Peyer's patch (tissue), 4 donors: ENCODE results near the gene SCN1B.

Experiments used
- POLR2A ChIP-seq, 2 donors: fragments of 450-650 bp; IDR thresholded peaks; one replicate each; pipeline ENCODE4 v1.5.1; 2017; ENCODE audit warnings: antibody characterized with exemption in 2 of 2, mild to moderate bottlenecking in 2 of 2, moderate library complexity in 2 of 2
- TF ChIP-seq, protein P1 (sequence below), 6 experiments: fragments of 450-650 bp in 4 of 6; fragments of 200-600 bp in 2 of 6; sonication (generic) in 1 of 6; IDR thresholded peaks; one replicate each; pipeline ENCODE4 v1.5.1; 2017 to 2019; ENCODE audit warnings: antibody characterized with exemption in 6 of 6, mild to moderate bottlenecking in 3 of 6, moderate library complexity in 1 of 6

DNA sequence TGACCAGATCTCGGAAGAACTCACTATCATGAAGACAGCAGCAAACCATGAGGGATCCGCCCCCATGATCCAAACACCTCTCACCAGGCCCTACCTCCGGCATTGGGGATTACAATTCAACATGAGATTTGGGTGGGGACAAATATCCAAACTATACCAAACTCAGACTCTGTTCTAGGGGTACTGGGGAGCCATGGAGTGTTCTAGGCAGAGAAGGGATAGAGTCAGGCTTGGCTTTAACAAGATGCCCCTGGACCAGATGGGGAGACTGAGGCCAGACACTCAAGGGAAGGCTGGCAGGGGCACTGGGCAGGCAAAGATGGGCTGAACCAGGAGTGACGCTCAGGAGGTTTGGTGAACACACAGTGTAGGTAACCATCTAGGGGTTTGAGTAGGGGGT is 11.9 kb upstream of the SCN1B start:
- TF ChIP-seq, protein P1, sequence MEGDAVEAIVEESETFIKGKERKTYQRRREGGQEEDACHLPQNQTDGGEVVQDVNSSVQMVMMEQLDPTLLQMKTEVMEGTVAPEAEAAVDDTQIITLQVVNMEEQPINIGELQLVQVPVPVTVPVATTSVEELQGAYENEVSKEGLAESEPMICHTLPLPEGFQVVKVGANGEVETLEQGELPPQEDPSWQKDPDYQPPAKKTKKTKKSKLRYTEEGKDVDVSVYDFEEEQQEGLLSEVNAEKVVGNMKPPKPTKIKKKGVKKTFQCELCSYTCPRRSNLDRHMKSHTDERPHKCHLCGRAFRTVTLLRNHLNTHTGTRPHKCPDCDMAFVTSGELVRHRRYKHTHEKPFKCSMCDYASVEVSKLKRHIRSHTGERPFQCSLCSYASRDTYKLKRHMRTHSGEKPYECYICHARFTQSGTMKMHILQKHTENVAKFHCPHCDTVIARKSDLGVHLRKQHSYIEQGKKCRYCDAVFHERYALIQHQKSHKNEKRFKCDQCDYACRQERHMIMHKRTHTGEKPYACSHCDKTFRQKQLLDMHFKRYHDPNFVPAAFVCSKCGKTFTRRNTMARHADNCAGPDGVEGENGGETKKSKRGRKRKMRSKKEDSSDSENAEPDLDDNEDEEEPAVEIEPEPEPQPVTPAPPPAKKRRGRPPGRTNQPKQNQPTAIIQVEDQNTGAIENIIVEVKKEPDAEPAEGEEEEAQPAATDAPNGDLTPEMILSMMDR (IDR thresholded peaks at IDR 0.05) = no peak
- TF ChIP-seq POLR2A (IDR thresholded peaks at IDR 0.05) = no peak
